ENCODE results near the gene AK2.
A peak's percentile ranks its signal among the peaks of the same experiment; 100 is the strongest.

AK2 gene

DNA sequence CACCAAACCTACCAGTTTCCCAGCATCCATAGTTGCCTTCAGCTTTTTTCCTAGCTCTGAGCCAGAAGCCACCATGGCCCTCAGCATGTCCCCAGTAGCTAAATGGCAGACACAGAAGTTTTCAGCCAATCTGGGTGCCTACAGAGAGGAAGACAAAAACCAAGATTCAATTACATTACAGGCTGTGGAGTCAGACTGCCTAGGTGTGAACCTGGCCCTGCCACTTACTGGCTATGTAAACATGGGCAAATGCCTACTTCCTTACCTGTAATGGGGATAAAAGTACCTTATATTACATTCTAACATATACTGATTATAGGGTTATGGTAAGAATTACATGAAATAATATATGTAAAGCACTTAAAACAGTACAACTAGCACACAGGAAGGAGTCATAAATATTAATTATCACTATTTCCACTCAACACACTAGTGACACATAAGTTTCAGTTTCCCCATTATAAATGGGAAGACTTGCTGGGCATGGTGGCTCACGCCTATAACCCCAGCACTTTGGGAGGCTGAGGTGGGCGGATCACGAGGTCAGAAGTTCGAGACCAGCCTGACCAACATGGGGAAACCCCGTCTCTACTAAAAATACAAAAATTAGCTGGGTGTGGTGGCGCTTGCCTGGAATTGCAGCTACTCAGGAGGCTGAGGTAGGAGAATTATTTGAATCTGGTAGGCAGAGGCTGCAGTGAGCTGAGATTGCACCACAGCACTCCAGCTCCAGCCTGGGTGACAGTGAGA lies 12.1 kb downstream of the AK2 start:
- peak; percentile 44 to 57 for DNase-seq (ENCODE audit: low read depth in 2 of 2)

DNA sequence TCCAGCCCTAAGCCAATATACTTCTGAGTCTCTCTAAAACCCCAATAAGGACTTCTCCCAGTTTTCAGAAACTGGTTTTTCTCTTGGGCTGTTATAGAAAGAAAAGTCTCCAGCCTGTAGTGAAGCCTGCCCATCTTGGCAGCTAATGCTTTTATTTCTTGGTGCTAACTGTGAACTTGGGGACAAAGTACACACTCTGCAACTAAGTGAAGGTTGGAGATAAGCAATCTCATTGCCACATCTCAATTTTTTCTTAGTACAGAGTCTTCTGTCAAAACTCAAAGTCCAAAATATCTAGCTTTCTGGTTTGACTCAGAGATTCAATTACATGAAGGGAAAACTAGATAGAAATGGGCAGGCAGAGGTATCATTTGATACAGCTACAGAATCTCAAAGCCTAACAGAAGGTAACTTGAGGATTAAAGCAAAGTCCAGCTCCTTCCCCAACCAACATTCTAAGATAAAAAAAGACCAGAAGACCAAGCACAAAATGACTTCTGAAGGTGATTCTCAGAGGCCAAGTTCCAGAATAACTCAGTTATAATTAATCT lies 14.0 kb downstream of the AK2 start:
- DNase-seq (ENCODE audit: low read depth in 2 of 2) = no peak

DNA sequence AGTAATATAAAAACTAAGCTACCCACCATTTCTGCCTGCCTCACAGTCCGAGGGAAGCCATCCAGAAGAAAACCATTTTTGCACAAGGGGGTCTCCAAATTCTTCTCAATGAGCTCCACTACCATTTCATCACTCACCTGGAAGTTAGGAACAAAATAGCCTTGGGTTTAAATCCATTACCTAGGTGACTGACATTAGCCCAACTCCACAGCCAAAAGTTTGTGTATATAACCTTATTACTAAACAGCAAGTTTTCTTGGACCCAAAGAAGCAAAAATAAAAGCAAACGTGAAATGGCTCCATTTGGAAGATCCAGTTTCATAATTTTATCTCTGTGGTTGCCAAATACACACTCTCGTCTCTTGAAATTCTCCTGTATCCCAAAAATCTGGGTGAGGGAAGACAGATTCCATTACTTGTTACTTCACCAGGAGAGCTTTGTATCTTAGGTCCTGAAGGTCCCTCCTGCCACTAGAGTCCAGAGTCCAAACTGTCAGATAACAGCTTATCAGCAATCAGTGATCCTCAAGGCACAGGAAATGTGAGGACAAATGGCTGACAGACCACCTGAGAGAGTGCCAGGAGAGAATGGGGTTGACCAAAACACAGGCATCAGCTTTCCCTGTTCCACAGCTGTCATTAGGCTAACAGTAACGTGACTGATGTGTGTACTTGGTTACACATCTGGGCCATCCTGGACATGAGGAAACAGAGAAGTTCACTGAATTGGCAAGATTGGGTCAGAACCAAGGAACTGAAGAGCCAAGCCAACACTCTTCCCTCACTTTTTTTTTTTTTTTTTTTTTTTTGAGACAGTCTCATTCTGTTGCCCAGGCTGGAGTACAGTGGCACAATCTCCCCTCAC lies 14.9 kb downstream of the AK2 start:
- DNase-seq (ENCODE audit: low read depth in 2 of 2) = no peak

DNA sequence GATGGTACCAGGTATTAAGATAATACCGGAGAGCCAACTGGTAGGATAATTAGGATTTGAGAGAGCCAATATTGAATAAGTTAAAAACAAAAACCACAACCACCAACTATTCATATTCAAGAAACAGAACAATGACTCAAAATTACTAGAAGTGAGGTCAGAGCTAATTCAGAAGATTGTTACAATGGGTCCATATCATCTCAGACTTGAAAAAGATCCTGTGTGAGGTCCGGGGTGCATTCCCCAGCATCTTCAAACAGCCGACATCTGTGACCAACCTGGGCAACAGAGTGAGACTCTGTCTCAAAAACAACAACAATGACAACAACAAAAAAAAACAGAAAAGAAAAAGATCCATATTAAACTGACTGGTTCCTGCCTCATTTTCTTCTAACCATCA lies 18.6 kb downstream of the AK2 start:
- no peak for DNase-seq (ENCODE audit: low read depth in 2 of 2)

DNA sequence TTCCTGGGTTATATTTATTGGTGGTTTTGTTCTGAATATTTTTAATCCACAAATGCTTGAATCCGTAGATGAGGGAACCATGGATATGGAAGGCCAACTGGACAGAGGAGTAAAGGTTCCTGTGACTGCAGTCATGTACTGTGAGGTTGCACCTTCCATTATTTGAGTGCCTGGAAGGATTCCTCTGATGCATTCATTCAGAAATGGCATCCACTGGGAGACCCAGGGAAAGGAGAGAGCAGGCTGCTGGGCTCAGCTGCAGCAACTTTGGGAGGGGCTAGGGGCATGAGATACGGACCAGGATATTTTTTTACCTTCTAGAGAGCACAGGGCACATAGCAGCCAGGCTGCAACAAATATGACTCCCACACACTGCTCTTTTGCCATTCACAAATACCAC lies 19.5 kb downstream of the AK2 start:
- DNase-seq (ENCODE audit: low read depth in 2 of 2) = no peak

DNA sequence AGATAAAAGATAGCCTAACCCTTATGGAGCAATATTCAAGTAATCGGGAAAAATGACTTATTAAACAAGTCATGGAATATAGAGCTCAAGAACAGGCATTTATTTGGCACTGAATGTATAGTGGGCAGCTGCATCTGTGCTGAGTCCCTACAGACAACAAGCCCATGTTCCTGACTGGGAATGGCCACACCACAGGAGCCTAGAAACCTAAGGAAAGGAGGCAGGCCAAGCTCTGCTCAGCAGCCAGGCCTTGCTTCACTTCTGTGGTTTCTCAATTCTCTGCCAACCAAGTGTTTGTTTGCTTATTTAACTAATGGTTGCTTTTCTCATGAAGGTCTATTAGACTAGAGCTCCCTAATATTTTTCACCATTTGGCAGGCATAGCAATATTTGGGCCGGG lies 21.5 kb downstream of the AK2 start:
- no peak for DNase-seq (ENCODE audit: low read depth in 2 of 2)

DNA sequence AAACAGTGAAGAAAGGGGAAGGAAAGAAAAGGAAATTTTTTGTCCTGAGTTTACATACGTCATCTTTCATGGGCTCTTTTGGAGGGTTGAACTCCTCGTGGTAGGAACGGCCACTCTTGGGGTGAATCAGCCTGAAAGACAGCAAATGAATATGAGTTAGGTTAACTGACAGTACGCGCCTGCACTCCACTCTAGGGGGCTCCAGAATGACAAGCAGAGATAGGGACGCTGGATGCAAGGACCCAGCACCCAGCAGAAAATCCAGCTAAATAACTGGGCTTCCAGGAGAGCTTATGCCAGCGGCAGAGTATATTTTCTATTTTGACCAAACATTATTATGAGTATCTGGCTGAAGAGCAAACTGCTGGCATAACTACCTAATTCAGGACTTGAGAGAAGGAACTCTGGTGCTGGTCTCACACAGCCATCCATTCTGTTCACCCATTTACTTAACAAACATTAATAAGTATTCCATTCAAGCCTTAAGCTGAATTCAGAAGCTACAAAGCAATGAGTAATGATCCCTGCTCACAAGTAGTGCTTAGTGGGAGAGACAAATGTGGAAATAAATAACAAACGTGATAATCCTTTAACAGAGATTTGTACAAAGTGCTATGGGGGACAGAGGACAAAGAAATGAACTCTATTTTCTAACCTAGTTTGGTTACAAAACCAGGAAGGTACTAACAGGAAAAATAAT lies 22.1 kb downstream of the AK2 start:
- DNase-seq (ENCODE audit: low read depth in 2 of 2) = no peak

DNA sequence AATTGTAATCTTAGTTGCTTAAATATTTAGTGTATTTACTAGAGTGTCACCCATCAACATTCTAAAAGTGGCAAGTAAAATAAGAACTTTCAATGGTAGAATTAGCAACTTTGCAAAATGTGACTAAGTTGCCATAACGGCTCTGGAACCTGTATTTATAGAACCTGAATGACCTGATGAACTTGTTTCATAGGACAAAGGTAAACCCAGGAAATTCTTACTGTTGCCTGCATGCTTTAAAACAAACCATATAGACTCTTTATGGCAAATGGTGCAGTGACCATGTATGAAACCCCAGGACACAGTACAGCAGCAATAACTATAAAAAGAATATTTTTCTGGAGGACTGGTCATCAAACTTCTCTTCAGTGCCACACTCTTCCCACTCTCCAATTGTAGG lies 22.9 kb downstream of the AK2 start:
- DNase-seq (ENCODE audit: low read depth in 2 of 2) = no peak

DNA sequence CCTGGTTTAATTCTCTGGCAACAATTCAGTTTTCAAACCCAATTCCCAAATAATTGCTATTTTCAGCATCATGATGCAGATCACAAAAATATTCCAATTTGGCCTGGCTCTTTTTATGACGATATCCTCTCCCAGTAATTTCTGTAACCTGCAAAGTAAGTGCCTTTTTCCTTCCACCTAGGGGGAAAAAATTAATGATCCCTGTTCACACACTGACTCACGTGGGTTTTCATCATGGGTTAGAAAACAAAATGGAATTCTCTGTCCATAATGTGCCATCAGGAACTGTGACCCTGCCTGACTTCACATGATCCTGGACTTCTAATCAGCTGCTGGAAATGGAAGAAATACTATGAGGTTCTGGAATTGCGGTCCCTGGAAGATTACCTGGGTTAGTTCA lies 24.5 kb downstream of the AK2 start:
- no peak for DNase-seq (ENCODE audit: low read depth in 2 of 2)

DNA sequence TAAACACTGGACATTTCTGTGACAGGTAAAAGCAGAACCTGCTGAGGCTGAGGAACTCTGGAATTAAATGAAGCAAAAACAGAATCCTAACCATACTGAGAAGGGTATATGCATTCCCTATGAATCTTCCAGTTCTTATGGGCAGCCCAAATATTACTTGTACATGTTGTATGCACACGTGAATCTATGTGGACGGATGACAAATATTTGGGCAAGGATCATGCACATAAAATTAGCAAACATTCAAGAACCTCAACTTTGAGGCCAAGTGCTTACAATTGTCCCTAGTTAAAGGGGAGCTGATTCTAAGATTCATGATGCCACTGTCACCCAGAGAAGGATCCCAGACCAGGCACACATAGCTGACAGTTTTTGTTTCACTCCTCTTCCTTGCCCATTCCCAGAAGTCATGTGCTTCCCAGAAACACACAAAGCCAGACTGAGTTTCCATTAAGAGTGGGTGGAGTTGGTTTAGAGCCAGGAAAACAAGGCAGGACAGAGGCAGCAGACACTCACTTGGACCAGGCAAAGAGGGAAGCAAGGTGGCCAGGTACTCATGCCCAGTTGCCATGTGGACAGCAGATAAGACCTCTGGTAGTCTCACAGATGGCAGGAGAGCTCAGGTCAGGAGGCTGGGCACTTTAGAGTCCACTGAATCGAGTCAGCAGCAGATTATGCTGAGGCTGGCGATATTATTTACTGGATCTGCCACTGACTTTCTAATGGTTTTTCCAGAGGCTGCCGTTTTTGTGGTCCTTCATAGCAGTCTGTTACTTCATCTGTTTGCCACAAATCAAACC lies 25.6 kb downstream of the AK2 start:
- DNase-seq (ENCODE audit: low read depth in 2 of 2) = no peak

DNA sequence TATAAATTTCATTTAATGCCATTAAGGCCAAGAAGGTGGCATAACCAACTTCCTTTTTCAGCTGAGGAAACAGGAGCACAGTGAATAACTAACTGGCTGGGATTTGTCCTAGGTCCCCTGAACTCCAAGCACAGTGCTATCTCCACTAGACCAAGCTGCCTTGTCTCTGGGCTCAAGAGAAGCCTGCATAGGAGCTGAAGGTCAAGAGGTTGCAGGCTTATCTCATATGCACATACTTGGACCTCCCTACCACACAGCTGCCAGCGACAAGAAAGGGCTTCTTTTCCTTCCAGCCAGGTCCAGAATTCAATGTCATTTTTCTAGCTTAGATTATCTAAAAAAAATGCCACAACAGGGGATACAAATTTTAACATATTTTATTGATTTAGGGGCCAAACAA lies 27.1 kb downstream of the AK2 start:
- DNase-seq (ENCODE audit: low read depth in 2 of 2) = no peak

DNA sequence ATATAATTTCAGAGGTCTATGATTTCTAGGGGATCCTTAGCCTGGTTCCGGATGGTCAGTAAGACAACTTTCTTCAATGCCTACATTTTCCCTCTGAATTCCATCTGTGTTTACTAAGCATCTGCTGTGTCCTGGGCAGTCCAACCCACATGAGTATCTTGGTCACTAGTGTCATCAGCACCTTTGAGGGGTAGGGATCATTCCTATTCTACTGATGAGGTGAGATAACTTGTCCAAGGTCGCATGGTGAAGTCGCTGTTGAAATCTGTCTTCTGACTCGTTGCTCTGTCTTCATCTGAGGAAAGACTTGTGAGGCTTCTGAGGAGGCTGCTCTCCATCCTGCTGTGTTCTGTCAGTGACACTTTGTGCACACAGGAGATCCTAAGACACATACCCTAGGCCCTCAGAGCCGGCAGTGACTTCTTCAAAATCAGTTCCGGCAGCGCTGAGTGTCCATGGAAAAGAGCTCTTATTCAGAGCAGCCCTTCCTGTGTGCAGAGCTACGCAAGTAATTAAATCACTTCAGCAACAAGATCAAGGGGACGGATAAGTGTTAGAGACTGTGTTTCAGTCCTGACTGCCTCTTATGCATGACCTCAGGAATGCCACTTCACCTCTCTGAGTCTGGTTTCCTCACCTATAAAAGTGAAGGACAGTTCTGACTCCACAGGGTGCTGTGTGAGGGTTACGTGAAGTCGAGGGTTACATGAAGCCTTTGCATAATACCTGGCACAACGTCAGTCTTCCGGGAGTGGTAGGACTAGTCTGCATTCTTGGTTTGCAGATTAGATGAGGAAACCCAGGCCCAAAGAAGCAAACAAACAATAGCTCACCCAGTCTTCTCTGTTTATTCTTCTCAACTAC lies 28.4 kb downstream of the AK2 start:
- no peak for DNase-seq (ENCODE audit: low read depth in 2 of 2)

DNA sequence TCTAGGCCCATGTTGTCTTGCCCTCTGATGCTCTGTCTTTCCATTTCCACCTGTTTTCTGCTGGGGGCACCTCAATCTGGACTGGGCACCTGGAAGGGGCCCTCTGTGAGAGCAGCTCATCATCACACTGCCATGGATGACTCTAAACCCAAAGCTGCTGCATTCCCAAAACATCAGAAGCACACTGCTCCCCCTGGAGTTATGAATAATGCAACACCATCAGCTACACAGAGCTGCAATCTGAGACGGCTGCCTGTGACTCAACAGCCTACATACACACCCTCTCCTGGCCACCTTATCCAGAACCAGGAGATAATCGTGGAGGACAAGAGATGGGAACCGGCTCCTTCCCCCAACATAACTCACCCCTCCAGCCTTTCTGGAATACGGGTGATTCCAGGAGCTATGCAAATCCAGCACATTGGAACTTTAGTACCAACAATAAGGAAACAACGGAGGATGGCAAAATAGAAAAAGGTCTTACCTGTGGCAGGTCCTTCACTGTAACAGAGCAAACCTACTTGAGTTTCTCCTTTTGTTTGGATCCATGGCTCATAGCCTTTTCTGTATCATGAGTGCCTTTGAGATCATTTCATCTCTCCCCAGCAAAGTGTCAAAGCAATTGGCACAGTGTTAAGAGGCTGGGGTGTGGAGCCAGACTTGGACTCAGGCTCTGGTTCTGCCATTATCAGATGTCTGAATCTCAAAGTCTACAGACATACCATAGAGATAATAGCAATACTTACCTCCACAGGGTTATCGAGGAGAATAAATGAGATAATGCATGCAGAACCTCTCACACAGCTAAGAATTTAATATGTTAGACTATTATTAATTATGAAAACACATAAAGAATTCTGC lies 29.3 kb downstream of the AK2 start:
- no peak for DNase-seq (ENCODE audit: low read depth in 2 of 2)

DNA sequence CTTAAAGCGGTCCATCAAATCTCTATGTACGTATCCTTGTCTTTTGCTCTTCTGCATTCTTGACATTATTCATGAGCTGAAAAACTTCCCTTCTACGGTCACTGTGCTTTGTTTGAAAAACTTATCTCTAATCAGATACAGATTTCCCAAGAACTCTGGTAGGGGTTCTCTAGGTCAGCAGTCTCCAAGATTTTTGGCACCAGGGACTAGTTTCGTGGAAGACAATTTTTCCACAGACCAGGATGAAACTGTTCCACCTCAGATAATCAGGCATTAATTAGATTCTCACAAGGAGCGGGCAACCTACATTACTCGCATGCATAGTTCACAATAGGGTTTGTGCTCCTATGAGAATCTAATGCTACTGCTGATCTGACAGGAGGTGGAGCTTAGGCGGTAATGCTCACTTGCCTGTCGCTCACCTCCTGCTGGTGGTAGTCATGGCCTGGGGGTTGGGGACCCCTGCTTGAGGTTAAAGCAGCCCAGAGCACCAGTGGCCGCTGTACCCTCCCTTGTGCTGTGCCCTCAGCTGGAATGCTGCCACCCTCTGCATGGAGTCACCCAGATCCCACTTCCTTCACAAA lies 30.8 kb downstream of the AK2 start:
- DNase-seq (ENCODE audit: low read depth in 2 of 2) = no peak

DNA sequence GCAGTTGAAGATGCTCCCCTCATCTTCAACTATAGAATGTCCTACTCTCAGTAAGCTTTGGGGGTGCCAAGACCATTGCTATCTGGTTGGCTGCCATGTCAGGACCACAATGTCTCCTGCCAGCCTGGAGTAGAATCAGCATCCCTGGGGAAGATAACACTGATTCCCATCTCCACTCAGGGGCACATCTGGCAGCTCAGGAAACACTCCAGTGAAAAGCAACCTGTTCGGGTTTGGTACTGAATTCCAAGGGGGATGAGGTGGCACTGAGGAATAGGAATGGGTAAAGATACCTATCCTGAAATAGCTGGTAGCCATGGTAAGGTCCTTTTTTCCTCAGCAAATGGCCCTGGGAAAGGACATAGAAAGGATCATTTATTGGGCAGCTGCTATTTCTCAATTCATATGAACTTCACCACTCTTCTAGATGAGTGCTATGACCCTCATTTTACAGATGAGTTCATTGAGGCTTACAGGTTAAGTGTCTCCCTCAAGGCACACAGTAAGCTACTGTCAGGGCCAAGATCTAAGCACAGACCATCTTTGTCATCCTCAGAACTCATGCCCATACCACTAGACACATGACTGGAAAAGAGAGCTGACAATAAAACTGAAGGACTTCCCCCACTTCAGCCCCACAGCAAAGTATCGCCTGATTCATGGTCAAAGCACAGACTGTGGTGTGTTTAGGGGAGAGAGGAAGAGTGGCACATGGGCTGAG lies 31.4 kb downstream of the AK2 start:
- DNase-seq (ENCODE audit: low read depth in 2 of 2) = no peak

DNA sequence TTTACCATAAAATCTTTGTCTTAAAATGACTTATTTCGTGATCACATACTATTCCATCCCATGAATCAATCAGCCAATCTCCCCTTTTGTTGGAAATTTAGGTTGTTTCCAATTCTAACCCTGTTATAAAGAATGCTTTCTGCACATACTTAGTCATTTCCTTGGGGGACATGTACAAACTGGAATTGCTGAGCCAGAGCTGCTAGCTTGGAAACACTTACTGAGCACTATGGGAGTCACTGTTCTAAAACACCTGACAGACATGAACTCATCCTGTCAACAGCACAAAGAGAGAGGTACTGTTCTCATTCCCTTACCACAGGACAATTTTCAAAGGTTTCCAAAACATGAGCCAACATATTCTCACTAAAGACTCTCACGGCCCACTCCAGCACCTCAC lies 32.1 kb downstream of the AK2 start:
- DNase-seq (ENCODE audit: low read depth in 2 of 2) = no peak

DNA sequence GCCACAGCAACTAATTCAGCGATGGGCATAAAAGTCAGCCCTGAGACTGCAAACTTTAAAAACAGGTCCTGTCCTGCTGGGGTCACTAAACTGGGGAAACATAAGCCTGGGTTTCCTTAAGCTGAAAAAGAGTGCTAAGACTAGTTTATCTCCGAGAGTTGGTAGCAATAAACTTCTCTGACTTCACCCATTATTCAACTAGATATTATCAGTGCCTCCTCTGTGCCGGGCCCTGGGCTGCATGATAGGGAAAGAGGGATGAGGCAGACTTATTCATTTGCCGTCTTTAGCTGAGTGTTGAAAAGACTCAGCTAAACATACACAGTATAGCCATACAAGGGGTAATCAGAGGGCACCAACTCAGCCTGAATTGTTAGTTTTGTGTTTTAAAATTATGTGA lies 33.0 kb downstream of the AK2 start:
- no peak for DNase-seq (ENCODE audit: low read depth in 2 of 2)

DNA sequence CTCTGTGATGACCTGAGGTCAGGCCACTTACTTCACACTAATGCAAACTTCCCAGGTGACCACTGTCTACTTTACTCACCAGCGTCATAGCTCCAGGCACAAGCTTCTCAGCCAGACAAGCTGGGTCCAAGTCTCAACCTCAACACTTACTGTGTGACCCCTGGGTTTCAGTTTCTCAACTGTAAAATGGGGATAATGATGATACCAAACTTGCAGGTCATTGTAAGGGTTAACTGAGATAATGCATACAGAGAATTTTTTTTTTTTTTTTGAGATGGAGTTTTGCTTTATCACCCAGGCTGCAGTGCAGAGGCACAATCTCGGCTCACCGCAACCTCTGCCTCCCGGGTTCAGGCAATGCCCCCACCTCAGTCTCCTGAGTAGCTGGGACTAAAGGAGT lies 34.7 kb downstream of the AK2 start:
- no peak for DNase-seq (ENCODE audit: low read depth in 2 of 2)

DNA sequence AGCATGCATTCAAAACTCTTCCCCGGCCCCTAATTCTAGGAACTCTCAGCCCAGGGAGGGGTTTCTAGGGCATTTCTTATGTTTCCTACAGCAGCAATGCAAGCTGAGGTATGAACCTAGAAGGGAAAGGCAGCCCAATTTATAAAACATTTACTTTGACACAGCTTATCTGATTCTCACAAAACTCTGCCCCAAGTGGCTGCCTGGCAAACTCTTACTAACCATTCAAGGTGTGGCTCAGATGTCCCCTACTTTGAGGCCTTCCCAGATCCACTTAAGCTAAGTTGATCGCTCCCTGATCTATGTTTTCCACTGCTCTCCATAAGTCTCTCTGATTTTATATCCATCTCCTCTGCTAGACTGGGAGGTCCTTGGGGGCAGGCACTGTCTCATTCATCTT lies 35.4 kb downstream of the AK2 start:
- no peak for DNase-seq (ENCODE audit: low read depth in 2 of 2)
